ENCODE measurements around the gene TDG. TPM values are rescaled to one million over a fixed set of nuclear protein-coding genes. Genes with fewer than 3 reads are reported as not detected.

The TDG gene
- polyA plus RNA-seq, 3 donors, result 12.6 to 22.4 (median 20.1) TPM

GRCh38 chr12:103996595-103996994 is 30.9 kb downstream of the TDG start:
- Histone ChIP-seq H3K4me2 (replicated peaks; ENCODE audit: extremely low read depth, low read length, poor library complexity, severe bottlenecking) (no peak overlapping the region), H3K79me2 (ENCODE audit: insufficient read depth, low read length) (no peaks in the 10 kb centered on the region), H3K9ac (ENCODE audit: insufficient read depth, low read length, poor library complexity, severe bottlenecking) (no peak overlapping the region), H3K36me3 (replicated peaks in 1 of 2; ENCODE audit: control insufficient read depth in 1 of 2, insufficient read depth in 2 of 2, low read length in 2 of 2) (no peaks in the 10 kb centered on the region), H3K27ac (ENCODE audit: low read depth in 1 of 2, low read length in 2 of 2) (no peak overlapping the region), H3K4me1 (ENCODE audit: control insufficient read depth in 1 of 2, insufficient read depth in 2 of 2, low read length in 2 of 2) (no peaks in the 10 kb centered on the region), H3K4me3 (replicated peaks in 1 of 3; ENCODE audit: low read depth in 2 of 3, low read length in 3 of 3) (no peak overlapping the region), H3K27me3 (ENCODE audit: control insufficient read depth in 2 of 2, insufficient read depth in 2 of 2, low read length in 2 of 2) (peaks cover under 1 to 3% of the 10 kb centered on the region in 2 donors), H4K20me1 (ENCODE audit: insufficient read depth, low read length) (no peaks in the 10 kb centered on the region), H3K9me3 (replicated peaks in 1 of 2; ENCODE audit: control insufficient read depth in 1 of 2, insufficient read depth in 1 of 2, low read length in 2 of 2) (no peaks in the 10 kb centered on the region), H2AFZ (ENCODE audit: insufficient read depth, low read depth, low read length, poor library complexity, severe bottlenecking) (no peak overlapping the region)
- Mint-ChIP-seq H3K4me1 (no peaks in the 10 kb centered on the region), H3K4me3 (no peak overlapping the region), H3K27me3 (ENCODE audit: low read depth in 3 of 3) (peaks cover 0 to 15% (median 7%) of the 10 kb centered on the region in 3 donors), H3K9me3 (no peaks in the 10 kb centered on the region), H3K27ac (no peak overlapping the region), H3K36me3 (no peaks in the 10 kb centered on the region)
- WGBS (ENCODE audit: insufficient coverage), result 100% methylated on average over 1 of the region's 5 CpGs
- TF ChIP-seq CTCF (IDR thresholded peaks at IDR 0.05), result no peak
- intact Hi-C loops (cut with micrococcal nuclease), result no loop called here
- DNase-seq, result no peak

- Histone ChIP-seq H3K36me3 (replicated peaks in 1 of 2; ENCODE audit: control insufficient read depth in 1 of 2, insufficient read depth in 2 of 2, low read length in 2 of 2) (no peaks in the 10 kb centered on the region), H3K27me3 (ENCODE audit: control insufficient read depth in 2 of 2, insufficient read depth in 2 of 2, low read length in 2 of 2) (peaks cover 3% of the 10 kb centered on the region in 2 donors), H3K9me3 (replicated peaks in 1 of 2; ENCODE audit: control insufficient read depth in 1 of 2, insufficient read depth in 1 of 2, low read length in 2 of 2) (no peaks in the 10 kb centered on the region), H4K20me1 (ENCODE audit: insufficient read depth, low read length) (no peaks in the 10 kb centered on the region), H3K4me2 (replicated peaks; ENCODE audit: extremely low read depth, low read length, poor library complexity, severe bottlenecking) (no peak overlapping the region), H3K9ac (ENCODE audit: insufficient read depth, low read length, poor library complexity, severe bottlenecking) (no peak overlapping the region), H2AFZ (ENCODE audit: insufficient read depth, low read depth, low read length, poor library complexity, severe bottlenecking) (no peak overlapping the region), H3K4me3 (replicated peaks in 1 of 3; ENCODE audit: low read depth in 2 of 3, low read length in 3 of 3) (no peak overlapping the region), H3K27ac (ENCODE audit: low read depth in 1 of 2, low read length in 2 of 2) (no peak overlapping the region), H3K4me1 (ENCODE audit: control insufficient read depth in 1 of 2, insufficient read depth in 2 of 2, low read length in 2 of 2) (no peaks in the 10 kb centered on the region), H3K79me2 (ENCODE audit: insufficient read depth, low read length) (no peaks in the 10 kb centered on the region)
- Mint-ChIP-seq H3K27ac (no peak overlapping the region), H3K9me3 (no peaks in the 10 kb centered on the region), H3K4me3 (no peak overlapping the region), H3K4me1 (no peaks in the 10 kb centered on the region), H3K36me3 (no peaks in the 10 kb centered on the region), H3K27me3 (ENCODE audit: low read depth in 3 of 3) (peaks cover 0 to 15% (median 8%) of the 10 kb centered on the region in 3 donors)
- intact Hi-C loops (cut with micrococcal nuclease), result no loop called here
- 94% methylated on average over 12 of the region's 16 CpGs for WGBS (ENCODE audit: insufficient coverage)
- no peak for TF ChIP-seq CTCF (IDR thresholded peaks at IDR 0.05)
- DNase-seq, result no peak
Measured at GRCh38 chr12:103997286-103997900, 31.7 kb downstream of the TDG start.
